HAP-1 (cell line): ENCODE results near the gene MYO5A.
"Not testable (repeated sequence)": the region's sequence is repeated elsewhere in the genome, so short reads cannot be mapped to it uniquely, and the experiment has no call there.

ENCODE experiments used
- DNase-seq, 2 experiments: peaks; one replicate each; pipeline ENCODE4 v3.0.0-alpha.2; 2016 to 2020; ENCODE audit warnings: low spot score in 2 of 2
- H3K27me3 ChIP-seq: fragments of 250-450 bp; sonication (Bioruptor Pico); 2 replicates; pipeline ENCODE4 v1.5.1; 2020; ENCODE audit warnings: low read depth, mild to moderate bottlenecking, moderate library complexity
- H3K36me3 ChIP-seq: fragments of 250-450 bp; sonication (Bioruptor Pico); replicated peaks from 2 replicates; pipeline ENCODE4 v1.5.1; 2020; ENCODE audit warnings: mild to moderate bottlenecking
- H3K4me1 ChIP-seq: fragments of 250-450 bp; sonication (Bioruptor Pico); 2 replicates; pipeline ENCODE4 v1.5.1; 2020; ENCODE audit warnings: mild to moderate bottlenecking
- H3K4me3 ChIP-seq: fragments of 250-450 bp; sonication (Bioruptor Pico); 2 replicates; pipeline ENCODE4 v1.5.1; 2020; ENCODE audit warnings: mild to moderate bottlenecking, moderate library complexity
- H3K9me3 ChIP-seq: fragments of 250-450 bp; sonication (Bioruptor Pico); 2 replicates; pipeline ENCODE4 v1.5.1; 2020; ENCODE audit warnings: mild to moderate bottlenecking, moderate library complexity
- in situ Hi-C: fragments of 300-500 bp; cut with MboI; formaldehyde crosslinking; loops from 3 replicates; pipeline ENCODE4 v1.14.3; 2020; ENCODE audit warnings: low sequenced_read_pairs, inconsistent platforms, mixed read lengths

The MYO5A gene

GRCh38 chr15:52289629-52290081 lies 239.0 kb downstream of the MYO5A start:
- no peaks in the 10 kb centered on the region for H3K9me3 ChIP-seq
- no peak overlapping the region for H3K4me3 ChIP-seq
- H3K36me3 ChIP-seq, result no peaks in the 10 kb centered on the region
- no peaks in the 10 kb centered on the region for H3K4me1 ChIP-seq
- no peak for DNase-seq
- in situ Hi-C loops, result no loop called here
- H3K27me3 ChIP-seq, result no peaks in the 10 kb centered on the region

- Histone ChIP-seq H3K9me3 (no peaks in the 10 kb centered on the region), H3K4me3 (no peak overlapping the region), H3K36me3 (no peaks in the 10 kb centered on the region), H3K4me1 (no peaks in the 10 kb centered on the region), H3K27me3 (no peaks in the 10 kb centered on the region)
- no peak for DNase-seq
- in situ Hi-C loops, result no loop called here
Measured at GRCh38 chr15:52288986-52289385, 239.7 kb downstream of the MYO5A start.

- Histone ChIP-seq H3K4me3 (no peak overlapping the region), H3K9me3 (no peaks in the 10 kb centered on the region), H3K4me1 (no peaks in the 10 kb centered on the region), H3K27me3 (no peaks in the 10 kb centered on the region), H3K36me3 (no peaks in the 10 kb centered on the region)
- in situ Hi-C loops, result no loop called here
- no peak for DNase-seq
Measured at GRCh38 chr15:52288051-52288942, 240.4 kb downstream of the MYO5A start.

GRCh38 chr15:52287114-52287513 lies 241.6 kb downstream of the MYO5A start:
- Histone ChIP-seq H3K36me3 (no peaks in the 10 kb centered on the region), H3K4me3 (no peak overlapping the region), H3K4me1 (no peaks in the 10 kb centered on the region), H3K27me3 (no peaks in the 10 kb centered on the region), H3K9me3 (no peaks in the 10 kb centered on the region)
- no peak for DNase-seq
- in situ Hi-C loops, result no loop called here

GRCh38 chr15:52285941-52286340 lies 242.7 kb downstream of the MYO5A start:
- in situ Hi-C loops, H3K36me3 ChIP-seq, H3K27me3 ChIP-seq, H3K4me1 ChIP-seq, H3K9me3 ChIP-seq, DNase-seq, H3K4me3 ChIP-seq: not testable (repeated sequence)

- no peak for DNase-seq
- Histone ChIP-seq H3K9me3 (no peaks in the 10 kb centered on the region), H3K4me1 (no peaks in the 10 kb centered on the region), H3K27me3 (no peaks in the 10 kb centered on the region), H3K4me3 (no peak overlapping the region), H3K36me3 (no peaks in the 10 kb centered on the region)
- in situ Hi-C loops, result no loop called here
Measured at GRCh38 chr15:52284164-52284563, 244.5 kb downstream of the MYO5A start.

- Histone ChIP-seq H3K27me3 (no peaks in the 10 kb centered on the region), H3K9me3 (no peaks in the 10 kb centered on the region), H3K4me1 (no peaks in the 10 kb centered on the region), H3K4me3 (no peak overlapping the region), H3K36me3 (no peaks in the 10 kb centered on the region)
- in situ Hi-C loops, result no loop called here
- no peak for DNase-seq
Measured at GRCh38 chr15:52283281-52283680, 245.4 kb downstream of the MYO5A start.

GRCh38 chr15:52282418-52282817 lies 246.3 kb downstream of the MYO5A start:
- no peaks in the 10 kb centered on the region for H3K9me3 ChIP-seq
- no peaks in the 10 kb centered on the region for H3K4me1 ChIP-seq
- H3K36me3 ChIP-seq, result no peaks in the 10 kb centered on the region
- H3K27me3 ChIP-seq, result no peaks in the 10 kb centered on the region
- DNase-seq, result no peak
- H3K4me3 ChIP-seq, result no peak overlapping the region
- in situ Hi-C loops, result no loop called here

- no peak overlapping the region for H3K4me3 ChIP-seq
- H3K27me3 ChIP-seq, result no peaks in the 10 kb centered on the region
- H3K9me3 ChIP-seq, result no peaks in the 10 kb centered on the region
- H3K36me3 ChIP-seq, result no peaks in the 10 kb centered on the region
- no peaks in the 10 kb centered on the region for H3K4me1 ChIP-seq
- DNase-seq, result no peak
- in situ Hi-C loops, result no loop called here
Measured at GRCh38 chr15:52281085-52282035, 247.3 kb downstream of the MYO5A start.

- H3K27me3 ChIP-seq, result no peaks in the 10 kb centered on the region
- in situ Hi-C loops, result no loop called here
- H3K4me1 ChIP-seq, result no peaks in the 10 kb centered on the region
- no peak overlapping the region for H3K4me3 ChIP-seq
- H3K9me3 ChIP-seq, result no peaks in the 10 kb centered on the region
- no peak for DNase-seq
- H3K36me3 ChIP-seq, result no peaks in the 10 kb centered on the region
Measured at GRCh38 chr15:52280326-52281084, 248.2 kb downstream of the MYO5A start.

- in situ Hi-C loops, result no loop called here
- H3K36me3 ChIP-seq, result no peaks in the 10 kb centered on the region
- no peaks in the 10 kb centered on the region for H3K27me3 ChIP-seq
- no peak for DNase-seq
- no peaks in the 10 kb centered on the region for H3K9me3 ChIP-seq
- no peak overlapping the region for H3K4me3 ChIP-seq
- H3K4me1 ChIP-seq, result no peaks in the 10 kb centered on the region
Measured at GRCh38 chr15:52278636-52279367, 249.9 kb downstream of the MYO5A start.

GRCh38 chr15:52278135-52278534 lies 250.5 kb downstream of the MYO5A start:
- Histone ChIP-seq H3K4me3 (no peak overlapping the region), H3K4me1 (no peaks in the 10 kb centered on the region), H3K36me3 (no peaks in the 10 kb centered on the region), H3K9me3 (no peaks in the 10 kb centered on the region), H3K27me3 (no peaks in the 10 kb centered on the region)
- in situ Hi-C loops, result no loop called here
- no peak for DNase-seq

- no peaks in the 10 kb centered on the region for H3K36me3 ChIP-seq
- in situ Hi-C loops, result no loop called here
Measured at GRCh38 chr15:52277575-52277974, 251.1 kb downstream of the MYO5A start.

More at GRCh38 chr15:52277575-52277974, 251.1 kb downstream of the MYO5A start:
- no peaks in the 10 kb centered on the region for H3K9me3 ChIP-seq
- DNase-seq, result no peak
- H3K27me3 ChIP-seq, result no peaks in the 10 kb centered on the region
- H3K4me3 ChIP-seq, result no peak overlapping the region
- H3K4me1 ChIP-seq, result no peaks in the 10 kb centered on the region
